ENCODE measurements around the gene TBX21.

TBX21 gene

GRCh38 chr17:47697906-47698711, 34.9 kb upstream of the TBX21 start:
- DNase-seq (ENCODE audit: low spot score), result no peak

- peak; percentile 57 for DNase-seq (ENCODE audit: low spot score)
These were observed 34.1 kb upstream of the TBX21 start for GRCh38 chr17:47698749-47699535.

DNA sequence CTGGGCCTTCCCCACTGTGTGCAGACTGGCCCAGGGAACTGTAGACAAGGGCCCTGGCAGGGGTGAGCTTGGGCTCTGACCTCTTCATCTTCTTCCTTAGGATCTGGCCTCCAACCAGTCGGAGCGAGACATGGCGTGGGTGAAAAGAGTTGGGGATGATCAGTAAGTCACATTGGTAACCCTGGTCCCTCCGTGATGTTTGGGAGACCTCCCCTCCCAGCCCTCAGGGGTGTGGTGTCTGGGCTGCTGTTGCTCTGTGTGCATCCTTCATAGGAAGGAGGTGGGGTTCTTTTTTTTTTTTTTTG, 33.5 kb upstream of the TBX21 start:
- DNase-seq (ENCODE audit: low spot score), result no peak

GRCh38 chr17:47700471-47701449, 32.3 kb upstream of the TBX21 start:
- DNase-seq (ENCODE audit: low spot score), result no peak

DNA sequence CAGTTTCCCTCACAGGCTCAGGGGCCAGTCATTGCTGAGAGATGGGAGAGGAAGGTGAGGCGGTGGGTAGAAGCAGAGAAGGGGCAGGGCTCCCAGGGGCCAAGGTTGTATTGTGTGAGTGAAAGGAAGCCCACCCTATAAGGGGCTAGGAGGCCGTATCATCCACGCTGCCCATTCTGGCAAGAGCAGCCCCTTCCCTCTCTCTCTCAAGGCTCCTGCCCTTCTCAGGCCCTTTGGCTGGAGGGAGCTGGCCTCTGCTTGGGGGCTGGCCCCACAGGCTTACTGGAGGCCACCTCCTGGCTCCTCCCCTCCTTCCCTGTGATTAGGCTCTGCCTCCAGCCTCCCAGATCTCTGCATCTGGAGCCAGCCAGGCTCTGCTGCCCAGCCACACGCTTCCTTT, 31.4 kb upstream of the TBX21 start:
- no peak for DNase-seq (ENCODE audit: low spot score)

DNA sequence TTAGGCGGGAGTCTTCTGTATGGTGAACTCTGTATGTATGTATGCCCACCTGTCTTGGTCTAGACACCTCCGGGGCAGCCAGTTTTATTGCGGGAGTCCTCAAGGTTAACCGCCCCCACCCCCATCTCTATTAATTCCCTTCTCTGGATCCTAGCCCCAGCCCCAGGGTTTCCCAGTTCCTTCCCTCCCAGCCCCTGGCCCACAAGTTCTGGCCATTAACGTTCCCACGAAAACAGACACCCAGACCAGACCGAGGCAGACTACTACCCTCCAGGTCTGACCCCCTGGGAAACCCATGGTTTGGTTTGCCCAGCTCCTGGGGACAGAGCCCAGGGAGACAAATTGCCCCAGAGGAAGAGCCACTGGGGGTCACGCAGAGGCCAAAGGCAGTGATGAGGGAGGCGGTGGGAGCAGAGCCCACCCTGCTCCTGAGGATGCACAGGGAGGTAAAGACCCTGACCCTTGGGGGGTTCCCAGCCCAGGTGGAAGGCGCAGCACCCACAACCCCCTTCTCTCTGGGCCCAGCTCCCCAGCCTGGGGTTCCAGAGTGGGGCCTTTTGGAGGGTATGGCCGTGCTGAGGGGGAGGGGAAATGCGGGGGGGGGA, 30.5 kb upstream of the TBX21 start:
- no peak for DNase-seq (ENCODE audit: low spot score)

DNA sequence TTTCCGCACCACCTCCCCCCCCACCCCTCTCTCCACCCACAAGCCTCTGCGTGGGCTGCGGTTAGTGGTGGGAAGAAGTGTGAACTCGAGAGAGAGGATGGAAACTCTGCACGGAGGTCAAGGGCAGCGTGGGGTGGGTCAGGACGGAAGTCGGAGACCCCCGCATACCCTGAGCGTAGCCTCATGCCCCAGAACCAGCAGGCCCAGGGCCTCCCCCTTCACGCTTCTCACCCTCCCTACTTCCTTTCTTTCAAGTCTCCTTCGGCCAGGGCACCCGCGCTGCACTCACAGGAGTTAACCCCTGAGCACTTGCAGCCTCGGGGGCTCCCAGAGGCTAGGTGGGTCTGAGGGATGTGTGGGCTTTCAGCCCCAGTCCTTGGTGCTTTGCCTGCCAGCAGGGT, 29.8 kb upstream of the TBX21 start:
- no peak for DNase-seq (ENCODE audit: low spot score)

DNA sequence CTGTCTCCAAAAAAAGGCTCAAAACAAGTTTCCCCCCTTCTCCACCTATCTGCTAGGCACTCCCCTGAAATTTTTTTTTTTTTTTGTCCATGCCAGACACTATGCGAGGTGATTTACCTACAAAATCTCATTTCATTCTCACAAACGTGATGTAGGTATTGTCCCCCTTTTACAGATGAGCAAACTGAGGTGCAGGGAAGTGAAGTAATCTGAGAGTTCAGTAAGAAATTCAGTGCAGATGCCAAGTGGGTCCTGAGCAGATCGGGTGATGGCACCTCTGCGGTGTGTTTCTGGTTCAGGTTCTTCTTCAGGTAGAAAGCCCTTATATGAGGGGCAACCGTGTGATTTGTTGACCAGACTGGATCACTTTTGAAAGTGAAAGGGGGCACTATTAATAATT, 29.4 kb upstream of the TBX21 start:
- DNase-seq (ENCODE audit: low spot score), result no peak

DNA sequence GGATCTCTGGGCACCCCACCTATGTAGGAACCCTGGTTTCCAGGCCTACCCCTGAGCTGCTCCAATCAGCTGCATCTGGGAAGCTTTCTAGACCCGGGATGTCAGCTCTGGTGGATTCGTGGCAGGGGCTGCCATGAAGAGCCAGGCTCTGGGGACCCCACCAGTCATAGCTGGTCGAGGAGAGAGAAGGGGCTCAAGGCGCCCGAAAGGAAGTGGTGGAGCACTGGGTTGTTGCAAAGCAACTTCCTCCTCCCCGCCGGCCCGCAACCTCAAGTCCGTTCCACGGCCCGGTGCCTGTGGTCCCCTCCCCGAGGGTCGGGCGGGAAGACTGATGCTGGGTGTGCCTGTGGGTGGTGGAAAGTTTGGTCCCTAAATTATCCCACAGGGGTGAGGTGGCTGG, 28.9 kb upstream of the TBX21 start:
- DNase-seq (ENCODE audit: low spot score), result no peak

DNA sequence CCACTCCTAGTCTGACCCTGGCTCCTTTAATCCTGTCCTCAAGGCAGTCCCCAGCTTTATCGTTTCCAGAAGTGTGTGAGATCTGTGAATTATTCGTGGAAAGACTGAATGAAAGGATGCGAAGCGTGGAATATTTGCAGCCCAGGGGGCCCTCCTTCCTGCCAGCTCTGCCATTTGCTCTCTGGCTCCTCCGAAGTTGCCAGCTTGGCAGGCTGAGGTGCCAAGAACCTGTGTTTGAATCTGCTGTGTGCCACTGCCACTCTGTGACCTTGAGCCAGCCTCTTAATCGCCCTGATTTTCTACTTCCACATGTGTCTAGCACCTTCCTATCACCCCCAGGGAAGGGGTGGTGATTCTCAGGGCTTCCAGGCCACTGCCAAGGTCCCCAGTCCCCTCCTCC, 28.3 kb upstream of the TBX21 start:
- DNase-seq (ENCODE audit: low spot score), result no peak

DNA sequence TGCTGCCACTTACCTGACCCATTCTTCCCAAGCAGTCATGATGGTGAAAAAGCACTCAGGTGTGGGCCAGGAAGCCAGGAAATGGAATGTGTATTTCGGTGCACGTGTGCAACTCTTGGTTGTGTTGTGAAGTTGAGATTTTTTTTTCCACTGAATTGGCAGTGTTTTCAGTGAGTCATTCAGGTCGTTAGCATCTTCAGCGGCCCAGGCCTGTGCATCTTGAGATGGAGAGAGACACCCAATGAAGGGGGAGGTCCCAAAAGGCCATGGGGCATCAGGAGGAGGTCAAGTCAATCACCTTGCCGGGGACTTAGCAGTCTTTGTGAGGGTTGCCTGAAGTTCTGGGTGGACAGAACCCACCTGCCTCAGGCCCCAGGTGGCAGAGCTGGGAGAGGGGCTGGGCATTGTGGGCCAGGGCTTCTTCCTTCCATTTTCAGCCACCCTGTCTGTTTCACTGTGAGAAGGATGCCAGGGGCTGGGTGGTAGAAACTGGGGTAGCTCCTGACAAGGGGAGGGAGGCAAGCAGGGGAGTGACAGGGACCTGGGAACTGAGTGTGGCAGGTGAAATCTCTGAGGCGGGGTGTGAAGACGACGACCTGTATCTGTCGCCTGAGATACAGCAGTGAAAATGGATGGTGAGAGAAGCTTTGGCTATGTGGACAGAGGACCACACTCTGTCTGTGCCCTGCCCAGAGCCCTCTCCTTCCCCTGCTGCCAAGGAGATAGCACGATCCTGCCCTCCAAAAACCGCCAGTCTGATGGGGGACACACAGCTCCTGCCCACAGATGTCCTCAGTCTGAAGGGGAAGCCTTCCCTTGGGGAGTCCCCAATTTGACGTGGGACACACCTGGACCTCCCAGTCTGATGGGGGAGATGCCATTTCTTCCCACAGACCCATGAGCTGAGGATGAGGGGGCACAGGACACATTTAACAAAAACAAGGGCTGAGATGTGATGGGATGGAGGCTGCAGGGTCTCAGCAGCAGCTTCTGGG, 27.2 kb upstream of the TBX21 start:
- DNase-seq (ENCODE audit: low spot score), result no peak

DNA sequence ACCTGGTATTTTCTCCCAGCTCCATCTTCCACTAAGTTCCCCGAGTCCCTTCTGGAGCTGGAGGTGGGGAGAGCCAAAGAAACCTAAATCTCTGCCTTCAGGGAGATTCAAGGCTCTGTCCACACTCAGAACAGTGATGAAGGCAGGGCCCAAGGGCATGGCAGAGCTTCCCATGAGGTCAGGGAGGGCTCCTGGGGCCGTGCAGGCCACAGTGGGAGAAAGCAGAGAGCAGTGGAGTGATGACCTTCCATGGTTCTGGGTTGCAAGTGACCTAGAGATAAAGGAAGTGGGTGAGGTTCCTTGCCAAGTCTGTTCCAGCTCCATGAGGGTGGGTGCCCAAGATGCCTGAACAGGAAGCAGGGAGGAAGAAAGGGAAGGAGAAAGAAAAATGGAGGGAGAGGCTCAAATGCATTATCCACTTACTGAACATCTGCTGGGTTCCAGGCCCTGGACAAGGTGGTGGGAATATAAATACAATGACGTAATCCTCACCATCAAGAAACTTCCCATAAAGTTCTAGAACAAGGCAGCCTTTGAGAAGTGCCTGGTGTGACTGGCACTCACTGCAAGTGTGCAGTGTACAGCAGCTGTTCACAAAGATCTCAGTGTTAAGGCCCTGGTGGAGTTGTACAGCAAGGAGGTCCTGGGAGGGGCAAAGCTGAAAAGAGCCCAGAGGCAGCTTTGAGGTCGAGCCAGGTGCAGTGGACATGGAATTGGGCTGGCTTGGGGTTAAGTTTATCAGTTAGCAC, 25.8 kb upstream of the TBX21 start:
- no peak for DNase-seq (ENCODE audit: low spot score)

GRCh38 chr17:47707884-47708283, 25.2 kb upstream of the TBX21 start:
- no peak for DNase-seq (ENCODE audit: low spot score)

DNA sequence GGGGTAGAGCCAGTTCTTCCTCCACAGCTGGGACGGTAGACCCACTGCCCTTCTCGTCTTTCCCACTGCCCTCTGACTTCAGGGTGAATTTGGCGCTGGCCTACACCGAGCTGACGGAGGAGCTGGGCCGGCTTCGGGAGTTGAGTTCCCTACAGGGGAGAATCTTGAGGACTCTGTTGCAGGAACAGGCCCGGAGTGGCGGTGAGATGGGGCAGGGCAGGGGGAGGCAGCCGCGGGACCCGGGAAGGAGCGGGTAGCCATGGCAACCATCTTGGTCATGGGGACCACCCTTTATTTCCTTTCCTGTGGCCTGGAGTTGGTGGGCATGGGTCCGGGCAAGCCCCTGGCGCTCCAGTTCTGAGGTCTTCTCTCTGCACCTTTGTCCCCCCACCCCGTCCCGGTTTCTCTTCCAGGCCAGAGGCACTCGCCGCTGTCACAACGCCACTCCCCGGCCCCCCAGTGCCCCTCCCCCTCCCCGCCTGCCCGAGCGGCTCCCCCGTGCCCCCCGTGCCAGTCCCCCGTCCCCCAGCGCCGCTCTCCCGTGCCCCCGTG, 24.6 kb upstream of the TBX21 start:
- no peak for DNase-seq (ENCODE audit: low spot score)

DNA sequence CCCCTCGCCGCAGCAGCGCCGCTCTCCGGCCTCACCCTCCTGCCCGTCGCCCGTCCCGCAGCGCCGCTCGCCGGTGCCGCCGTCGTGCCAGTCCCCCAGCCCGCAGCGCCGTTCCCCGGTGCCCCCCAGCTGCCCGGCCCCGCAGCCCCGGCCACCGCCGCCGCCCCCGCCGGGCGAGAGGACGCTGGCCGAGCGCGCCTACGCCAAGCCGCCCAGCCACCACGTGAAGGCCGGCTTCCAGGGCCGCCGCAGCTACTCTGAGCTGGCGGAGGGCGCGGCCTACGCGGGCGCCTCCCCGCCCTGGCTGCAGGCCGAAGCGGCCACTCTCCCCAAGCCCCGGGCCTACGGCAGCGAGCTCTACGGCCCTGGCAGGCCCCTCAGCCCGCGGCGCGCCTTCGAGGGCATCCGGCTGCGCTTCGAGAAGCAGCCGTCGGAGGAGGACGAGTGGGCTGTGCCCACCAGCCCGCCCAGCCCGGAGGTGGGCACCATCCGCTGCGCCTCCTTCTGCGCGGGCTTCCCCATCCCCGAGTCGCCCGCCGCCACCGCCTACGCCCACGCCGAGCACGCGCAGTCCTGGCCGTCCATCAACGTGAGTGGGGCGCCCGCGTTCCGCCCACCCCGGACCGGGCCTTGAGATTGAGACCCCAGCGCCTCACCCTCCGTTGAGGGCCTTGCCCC, 24.0 kb upstream of the TBX21 start:
- DNase-seq (ENCODE audit: low spot score), result no peak

DNA sequence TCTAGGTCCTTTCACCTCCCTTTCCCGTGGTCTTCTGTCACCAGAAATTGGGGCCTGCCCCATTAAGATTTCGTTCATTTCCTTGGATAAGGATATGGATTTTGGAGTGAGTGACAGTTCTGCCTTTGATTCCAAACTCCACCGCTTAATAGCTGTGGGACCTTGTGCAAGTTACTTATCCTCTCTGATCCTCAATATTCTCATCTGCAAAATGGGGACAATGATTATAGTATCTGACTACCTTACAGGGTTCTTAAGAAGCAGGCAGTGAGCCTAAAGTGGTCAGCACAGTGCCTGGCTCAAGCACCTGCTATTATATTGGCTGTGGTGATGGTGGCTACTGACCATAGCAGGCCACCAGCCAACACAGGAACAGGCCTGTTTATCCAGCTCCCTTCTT, 23.4 kb upstream of the TBX21 start:
- no peak for DNase-seq (ENCODE audit: low spot score)

DNA sequence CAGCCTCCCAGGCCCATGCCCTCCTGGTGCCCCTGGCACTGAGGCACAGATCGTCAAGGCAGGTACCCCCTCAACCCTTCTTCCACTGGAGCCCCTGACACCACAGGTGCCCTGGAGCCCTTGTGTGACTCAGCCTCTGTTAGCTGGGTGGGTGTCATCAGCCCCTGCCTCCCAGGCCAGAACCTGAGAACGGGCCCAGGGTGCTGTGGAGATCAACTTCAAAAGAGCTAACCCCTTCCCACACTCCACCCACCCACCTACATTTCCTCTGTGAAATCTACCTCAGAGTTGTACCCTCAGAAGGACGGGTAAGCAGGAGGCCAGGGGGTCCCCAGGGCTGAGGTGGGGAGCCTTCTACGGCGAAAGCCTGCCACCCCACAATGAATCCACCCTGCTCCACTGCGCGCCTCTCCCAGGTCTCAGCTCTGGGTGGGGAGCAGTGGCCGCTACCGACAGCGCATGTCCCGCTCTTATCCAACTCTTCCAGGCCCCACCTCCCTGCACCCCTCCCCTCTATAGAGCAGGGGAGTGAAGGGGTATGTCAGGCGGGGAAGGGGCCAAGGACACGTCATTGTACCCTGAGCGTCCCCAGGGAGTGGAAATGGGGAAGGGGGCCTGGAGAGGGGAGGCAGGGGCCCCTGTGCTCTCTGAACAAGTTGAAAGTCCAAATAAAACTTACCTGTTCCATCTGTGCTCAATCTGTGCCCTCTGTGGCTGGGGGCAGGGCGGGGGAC, 21.5 kb upstream of the TBX21 start:
- DNase-seq (ENCODE audit: low spot score), result no peak

- no peak for DNase-seq (ENCODE audit: low spot score)
These were observed 20.6 kb upstream of the TBX21 start for GRCh38 chr17:47712330-47713023.

Measured in RKO (cell line).